ENCODE measurements around the gene LRIT3. TPM values are rescaled to one million over a fixed set of nuclear protein-coding genes. Genes with fewer than 3 reads are reported as not detected.

The LRIT3 gene
- total and polyA plus RNA-seq, 2 of the 13 experiments (the other 11 are each of a cell fraction or from before 2014, with no cell fraction given) = 0.03 TPM; not detected in 1

DNA sequence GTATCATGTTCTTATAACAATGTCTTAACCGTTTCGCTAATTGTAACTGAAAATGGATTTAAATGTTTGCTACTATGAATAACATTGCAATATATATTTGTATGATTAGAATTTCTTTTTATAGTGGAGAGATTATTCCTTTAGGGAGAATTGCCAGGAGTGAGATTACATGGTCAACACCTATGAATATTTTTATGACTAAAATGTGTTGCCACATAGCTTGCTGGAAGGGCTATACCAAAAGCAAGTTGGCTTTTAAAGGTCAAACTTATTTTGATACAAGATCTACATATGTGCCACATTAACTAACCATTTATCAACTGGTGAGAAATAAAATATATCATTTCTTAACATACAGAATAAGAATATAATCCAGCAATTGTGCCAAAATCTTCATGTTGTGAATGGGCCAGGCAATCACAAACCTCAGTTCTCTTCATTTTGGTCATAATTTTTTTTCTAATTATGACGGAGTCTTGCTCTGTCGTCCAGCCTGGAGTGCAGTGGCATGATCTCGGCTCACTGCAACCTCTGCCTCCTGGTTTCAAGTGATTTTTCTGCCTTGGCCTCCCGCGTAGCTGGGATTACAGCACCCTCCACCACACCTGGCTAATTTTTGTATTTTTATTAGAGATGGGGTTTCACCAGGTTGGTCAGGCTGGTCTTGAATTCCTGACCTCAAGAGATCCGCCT lies 54.8 kb downstream of the LRIT3 start:
- WGBS (ENCODE audit: low lambda C conversion rate) = 50% methylated on average over 8 of the region's 8 CpGs
- TF ChIP-seq, protein P1, sequence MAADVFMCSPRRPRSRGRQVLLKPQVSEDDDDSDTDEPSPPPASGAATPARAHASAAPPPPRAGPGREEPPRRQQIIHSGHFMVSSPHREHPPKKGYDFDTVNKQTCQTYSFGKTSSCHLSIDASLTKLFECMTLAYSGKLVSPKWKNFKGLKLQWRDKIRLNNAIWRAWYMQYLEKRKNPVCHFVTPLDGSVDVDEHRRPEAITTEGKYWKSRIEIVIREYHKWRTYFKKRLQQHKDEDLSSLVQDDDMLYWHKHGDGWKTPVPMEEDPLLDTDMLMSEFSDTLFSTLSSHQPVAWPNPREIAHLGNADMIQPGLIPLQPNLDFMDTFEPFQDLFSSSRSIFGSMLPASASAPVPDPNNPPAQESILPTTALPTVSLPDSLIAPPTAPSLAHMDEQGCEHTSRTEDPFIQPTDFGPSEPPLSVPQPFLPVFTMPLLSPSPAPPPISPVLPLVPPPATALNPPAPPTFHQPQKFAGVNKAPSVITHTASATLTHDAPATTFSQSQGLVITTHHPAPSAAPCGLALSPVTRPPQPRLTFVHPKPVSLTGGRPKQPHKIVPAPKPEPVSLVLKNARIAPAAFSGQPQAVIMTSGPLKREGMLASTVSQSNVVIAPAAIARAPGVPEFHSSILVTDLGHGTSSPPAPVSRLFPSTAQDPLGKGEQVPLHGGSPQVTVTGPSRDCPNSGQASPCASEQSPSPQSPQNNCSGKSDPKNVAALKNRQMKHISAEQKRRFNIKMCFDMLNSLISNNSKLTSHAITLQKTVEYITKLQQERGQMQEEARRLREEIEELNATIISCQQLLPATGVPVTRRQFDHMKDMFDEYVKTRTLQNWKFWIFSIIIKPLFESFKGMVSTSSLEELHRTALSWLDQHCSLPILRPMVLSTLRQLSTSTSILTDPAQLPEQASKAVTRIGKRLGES (CRISPR knock-in tag; IDR thresholded peaks at IDR 0.05; ENCODE audit: borderline replicate concordance) = no peak
- TF ChIP-seq ZGPAT (CRISPR knock-in tag; IDR thresholded peaks at IDR 0.05) (no peak), CHD4 (IDR thresholded peaks at IDR 0.05; ENCODE audit: borderline replicate concordance, low read length) (no peak), MED8 (CRISPR knock-in tag; IDR thresholded peaks at IDR 0.05; ENCODE audit: insufficient replicate concordance) (no peak), NFKBIZ (CRISPR knock-in tag; IDR thresholded peaks at IDR 0.05) (no peak), ZNF816 (CRISPR knock-in tag; IDR thresholded peaks at IDR 0.05; ENCODE audit: borderline replicate concordance) (no peak), JUNB (CRISPR knock-in tag; IDR thresholded peaks at IDR 0.05; ENCODE audit: borderline replicate concordance) (no peak), ZMYM2 (CRISPR knock-in tag; IDR thresholded peaks at IDR 0.05) (no peak), ZNF20 (CRISPR knock-in tag; IDR thresholded peaks at IDR 0.05) (no peak), ATF3 (CRISPR knock-in tag; IDR thresholded peaks at IDR 0.05) (no peak), ZNF326 (CRISPR knock-in tag; IDR thresholded peaks at IDR 0.05; ENCODE audit: borderline replicate concordance) (no peak)
- TF ChIP-seq, protein P2, sequence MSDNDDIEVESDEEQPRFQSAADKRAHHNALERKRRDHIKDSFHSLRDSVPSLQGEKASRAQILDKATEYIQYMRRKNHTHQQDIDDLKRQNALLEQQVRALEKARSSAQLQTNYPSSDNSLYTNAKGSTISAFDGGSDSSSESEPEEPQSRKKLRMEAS (IDR thresholded peaks at IDR 0.05) = no peak
- TF ChIP-seq, protein P3, sequence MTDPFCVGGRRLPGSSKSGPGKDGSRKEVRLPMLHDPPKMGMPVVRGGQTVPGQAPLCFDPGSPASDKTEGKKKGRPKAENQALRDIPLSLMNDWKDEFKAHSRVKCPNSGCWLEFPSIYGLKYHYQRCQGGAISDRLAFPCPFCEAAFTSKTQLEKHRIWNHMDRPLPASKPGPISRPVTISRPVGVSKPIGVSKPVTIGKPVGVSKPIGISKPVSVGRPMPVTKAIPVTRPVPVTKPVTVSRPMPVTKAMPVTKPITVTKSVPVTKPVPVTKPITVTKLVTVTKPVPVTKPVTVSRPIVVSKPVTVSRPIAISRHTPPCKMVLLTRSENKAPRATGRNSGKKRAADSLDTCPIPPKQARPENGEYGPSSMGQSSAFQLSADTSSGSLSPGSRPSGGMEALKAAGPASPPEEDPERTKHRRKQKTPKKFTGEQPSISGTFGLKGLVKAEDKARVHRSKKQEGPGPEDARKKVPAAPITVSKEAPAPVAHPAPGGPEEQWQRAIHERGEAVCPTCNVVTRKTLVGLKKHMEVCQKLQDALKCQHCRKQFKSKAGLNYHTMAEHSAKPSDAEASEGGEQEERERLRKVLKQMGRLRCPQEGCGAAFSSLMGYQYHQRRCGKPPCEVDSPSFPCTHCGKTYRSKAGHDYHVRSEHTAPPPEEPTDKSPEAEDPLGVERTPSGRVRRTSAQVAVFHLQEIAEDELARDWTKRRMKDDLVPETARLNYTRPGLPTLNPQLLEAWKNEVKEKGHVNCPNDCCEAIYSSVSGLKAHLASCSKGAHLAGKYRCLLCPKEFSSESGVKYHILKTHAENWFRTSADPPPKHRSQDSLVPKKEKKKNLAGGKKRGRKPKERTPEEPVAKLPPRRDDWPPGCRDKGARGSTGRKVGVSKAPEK (CRISPR knock-in tag; IDR thresholded peaks at IDR 0.05; ENCODE audit: borderline replicate concordance) = no peak
- TF ChIP-seq, protein P4, sequence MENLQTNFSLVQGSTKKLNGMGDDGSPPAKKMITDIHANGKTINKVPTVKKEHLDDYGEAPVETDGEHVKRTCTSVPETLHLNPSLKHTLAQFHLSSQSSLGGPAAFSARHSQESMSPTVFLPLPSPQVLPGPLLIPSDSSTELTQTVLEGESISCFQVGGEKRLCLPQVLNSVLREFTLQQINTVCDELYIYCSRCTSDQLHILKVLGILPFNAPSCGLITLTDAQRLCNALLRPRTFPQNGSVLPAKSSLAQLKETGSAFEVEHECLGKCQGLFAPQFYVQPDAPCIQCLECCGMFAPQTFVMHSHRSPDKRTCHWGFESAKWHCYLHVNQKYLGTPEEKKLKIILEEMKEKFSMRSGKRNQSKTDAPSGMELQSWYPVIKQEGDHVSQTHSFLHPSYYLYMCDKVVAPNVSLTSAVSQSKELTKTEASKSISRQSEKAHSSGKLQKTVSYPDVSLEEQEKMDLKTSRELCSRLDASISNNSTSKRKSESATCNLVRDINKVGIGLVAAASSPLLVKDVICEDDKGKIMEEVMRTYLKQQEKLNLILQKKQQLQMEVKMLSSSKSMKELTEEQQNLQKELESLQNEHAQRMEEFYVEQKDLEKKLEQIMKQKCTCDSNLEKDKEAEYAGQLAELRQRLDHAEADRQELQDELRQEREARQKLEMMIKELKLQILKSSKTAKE (CRISPR knock-in tag; IDR thresholded peaks at IDR 0.05; ENCODE audit: borderline replicate concordance) = no peak

More for the DNA sequence above, 54.8 kb downstream of the LRIT3 start:
- no peaks in the 10 kb centered on the region for H3K36me3 ChIP-seq (replicated peaks in 1 of 2; ENCODE audit: control insufficient read depth in 1 of 2, insufficient read depth in 2 of 2, low read length in 2 of 2)
- no peak overlapping the region for H2AFZ ChIP-seq (ENCODE audit: low read length)
- intact Hi-C loops (cut with micrococcal nuclease; ENCODE audit: unreplicated experiment) = no loop called here
- no peaks in the 10 kb centered on the region for H3K27me3 ChIP-seq (ENCODE audit: control insufficient read depth in 1 of 2, insufficient read depth in 2 of 2, low read length in 2 of 2)
- no TSS peak for BruUV-seq (replicated peaks)
- H3K4me2 ChIP-seq (ENCODE audit: low read depth, low read length) = no peak overlapping the region
- in situ Hi-C loops (cut with HindIII; ENCODE audit: extremely low pct_ligation_motif_present, low pct_unique_long_range_greater_than_20kb) = no loop called here
- H3K27ac ChIP-seq (ENCODE audit: extremely low read length, insufficient read depth, low read length) = no peak overlapping the region
- ATAC-seq (no peak), FAIRE-seq (no peak), DNase-seq (ENCODE audit: low spot score) (no peak)
- no peak overlapping the region for H3K4me3 ChIP-seq (replicated peaks in 1 of 3; ENCODE audit: insufficient read depth in 1 of 3, low read depth in 2 of 3, low read length in 3 of 3)
- H3K4me1 ChIP-seq (ENCODE audit: insufficient read depth, low read length) = no peaks in the 10 kb centered on the region
- CTCF ChIA-PET (ENCODE audit: low intra/inter-chr PET ratio, low total read pairs) = no interaction called here
- H3K79me2 ChIP-seq (ENCODE audit: insufficient read depth, low read length) = no peaks in the 10 kb centered on the region
- H3K9me3 ChIP-seq (ENCODE audit: low read length) = no peaks in the 10 kb centered on the region
- POLR2A ChIA-PET = no interaction called here
- no peak overlapping the region for H3K9ac ChIP-seq (ENCODE audit: insufficient read depth, low read depth, low read length)
- H4K20me1 ChIP-seq (ENCODE audit: insufficient read depth, low read length) = no peaks in the 10 kb centered on the region

Data from HepG2 (cell line).